ENCODE measurements around the gene CDKAL1.

GRCh38 chr6:20708367-20709124, 174.3 kb downstream of the CDKAL1 start:
- TF ChIP-seq ATF3 (IDR thresholded peaks at IDR 0.05) (no peak), REST (IDR thresholded peaks at IDR 0.05) (no peak), CTCF (IDR thresholded peaks at IDR 0.05; ENCODE audit: low read depth, low read length, missing input control) (no peak), TAF1 (conservative IDR thresholded peaks at IDR 0.05) (no peak), RAD21 (IDR thresholded peaks at IDR 0.05) (no peak), YY1 (IDR thresholded peaks at IDR 0.05) (no peak), ZBTB33 (IDR thresholded peaks at IDR 0.05) (no peak), RXRA (IDR thresholded peaks at IDR 0.05) (no peak), GABPA (IDR thresholded peaks at IDR 0.05 in 1 of 2, conservative IDR thresholded peaks at IDR 0.05 in 1 of 2) (no peak), EGR1 (IDR thresholded peaks at IDR 0.05; ENCODE audit: low read depth in 2 of 2) (no peak), JUND (IDR thresholded peaks at IDR 0.05) (no peak), FOXA1 (IDR thresholded peaks at IDR 0.05) (no peak)
- TF ChIP-seq, protein P1, sequence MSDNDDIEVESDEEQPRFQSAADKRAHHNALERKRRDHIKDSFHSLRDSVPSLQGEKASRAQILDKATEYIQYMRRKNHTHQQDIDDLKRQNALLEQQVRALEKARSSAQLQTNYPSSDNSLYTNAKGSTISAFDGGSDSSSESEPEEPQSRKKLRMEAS (IDR thresholded peaks at IDR 0.05), result no peak

All from liver (tissue), 3 donors.